ENCODE data around the gene PVR. TPM values are rescaled to one million over a fixed set of nuclear protein-coding genes. Genes with fewer than 3 reads are reported as not detected.

The PVR gene
- total RNA-seq, 1 donor from 2014 or later: 38.0 TPM

DNA sequence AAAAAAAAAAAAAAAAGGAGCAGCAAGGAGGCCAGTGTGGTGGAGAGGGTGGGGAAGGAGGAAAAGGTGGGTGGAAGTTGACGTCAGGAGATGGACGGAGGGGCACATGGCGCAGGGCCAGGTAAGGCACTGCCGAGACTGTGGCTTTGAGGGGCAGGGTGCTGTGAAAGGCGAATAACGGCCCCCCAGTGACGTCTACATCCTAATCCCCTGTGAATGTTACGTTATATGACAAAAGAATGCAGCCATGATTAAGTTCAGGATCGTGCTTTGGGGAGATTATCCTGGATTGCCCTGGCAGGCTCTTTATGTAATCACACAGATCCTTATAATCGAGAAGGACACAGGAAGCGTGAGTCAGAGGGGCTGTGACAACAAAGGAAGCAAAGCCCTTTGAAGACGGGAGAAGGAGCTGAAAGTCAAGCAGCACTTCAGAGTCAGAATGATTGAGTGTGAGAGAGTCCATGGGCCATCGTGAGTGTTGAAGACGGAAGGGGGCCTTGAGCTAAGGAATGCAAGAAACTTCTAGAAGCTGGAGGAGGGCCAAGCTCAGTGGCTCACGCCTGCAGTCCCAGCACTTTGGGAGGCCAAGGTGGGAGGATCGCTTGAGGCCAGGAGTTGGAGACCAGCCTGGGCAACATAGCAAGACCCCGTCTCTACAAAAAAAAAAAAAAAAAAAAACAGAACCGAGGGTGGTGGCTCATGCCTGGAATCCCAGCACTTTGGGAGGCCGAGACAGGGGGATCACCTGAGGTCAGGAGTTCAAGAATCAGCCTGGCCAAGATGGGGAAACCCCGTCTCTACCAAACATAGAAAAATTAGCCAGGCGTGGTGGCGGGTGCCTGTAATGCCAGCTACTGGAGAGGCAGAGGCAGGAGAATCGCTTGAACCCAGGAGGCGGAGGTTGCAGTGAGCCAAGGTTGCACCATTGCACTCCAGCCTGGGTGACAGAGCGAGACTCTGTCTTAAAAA is 41.5 kb downstream of the PVR start:
- no peak for DNase-seq (ENCODE audit: missing footprints)
- peak; percentile 12 for ATAC-seq
- intact Hi-C loops (cut with DNase I): no loop called here

GRCh38 chr19:44685877-44686276 is 42.2 kb downstream of the PVR start:
- no peak for ATAC-seq
- DNase-seq (ENCODE audit: missing footprints): no peak
- intact Hi-C loops (cut with DNase I): no loop called here

DNA sequence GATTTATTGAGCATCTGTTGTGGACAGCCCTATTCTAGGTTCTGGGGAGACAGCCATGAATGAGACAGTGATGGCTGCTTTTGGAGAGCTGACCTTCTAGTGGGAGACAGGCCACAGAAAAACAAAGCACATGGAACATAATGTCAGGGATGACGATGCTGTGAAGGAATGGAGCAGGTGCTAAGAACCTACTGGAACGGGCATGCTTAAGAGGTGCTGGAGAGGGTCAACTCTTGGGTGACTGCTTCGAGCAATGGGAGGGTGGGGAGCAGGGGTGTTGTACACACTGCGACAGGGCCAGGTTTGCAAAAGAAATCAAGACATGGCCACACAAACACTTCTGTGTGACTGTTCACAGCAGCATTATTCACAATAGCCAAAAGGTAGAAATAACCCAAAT is 43.2 kb downstream of the PVR start:
- intact Hi-C loops (cut with DNase I): no loop called here
- ATAC-seq (no peak), DNase-seq (ENCODE audit: missing footprints) (no peak)

- intact Hi-C loops (cut with DNase I): loop anchor here (2.0 kb wide), 1 partner anchor 157 kb away; no protein-coding TSS in a partner anchor
- no peak for ATAC-seq
- DNase-seq (ENCODE audit: missing footprints): no peak
Observed at GRCh38 chr19:44687888-44688287, 44.2 kb downstream of the PVR start.

DNA sequence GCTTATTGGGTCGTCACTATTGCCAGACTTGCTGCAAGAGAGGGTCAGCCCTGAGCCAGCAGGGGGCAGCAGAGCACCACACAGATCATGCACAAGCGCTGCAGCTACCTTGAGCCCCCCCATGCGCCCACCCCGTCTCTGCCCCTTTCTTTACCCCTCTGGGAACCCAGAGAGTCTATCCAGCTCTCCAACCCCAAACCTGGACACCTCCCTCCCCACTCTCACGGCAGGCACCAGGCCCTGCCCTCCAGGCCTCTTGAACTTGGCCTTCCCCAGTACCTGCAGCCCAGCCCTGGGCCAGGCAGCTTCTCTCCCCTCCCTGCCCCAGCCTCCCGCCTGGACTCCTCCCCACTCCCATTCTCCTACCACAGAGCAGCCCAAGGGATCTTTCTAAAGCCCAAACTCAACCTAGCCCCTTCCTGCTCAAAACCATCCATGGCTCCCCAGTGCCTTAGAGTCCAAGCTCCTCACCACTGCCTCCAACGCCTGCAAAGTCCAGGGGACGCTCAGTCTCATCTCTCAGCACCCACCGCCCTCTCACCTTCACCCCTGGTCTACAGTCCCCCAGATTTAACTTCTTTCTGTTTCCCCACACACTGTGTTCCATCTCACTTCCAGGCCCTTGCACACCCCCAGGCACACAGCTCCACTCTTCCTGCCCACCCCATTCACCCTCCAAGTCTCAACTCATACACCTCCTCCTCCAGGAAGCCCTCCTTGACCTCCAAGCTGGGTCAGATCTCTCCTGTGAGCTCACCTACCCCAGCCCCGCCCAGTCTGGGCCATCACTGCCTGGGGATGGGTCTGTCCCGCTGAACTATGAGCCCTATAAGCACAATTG is 45.8 kb downstream of the PVR start:
- intact Hi-C loops (cut with DNase I): loop anchor here (1.0 to 2.0 kb wide), 2 partner anchors 81 to 155 kb away; no protein-coding TSS in a partner anchor
- DNase-seq (ENCODE audit: missing footprints) (peak; percentile 85), ATAC-seq (peak; percentile 65)

- intact Hi-C loops (cut with DNase I): no loop called here
- ATAC-seq (no peak), DNase-seq (ENCODE audit: missing footprints) (no peak)
Observed at GRCh38 chr19:44690131-44690440, 46.4 kb downstream of the PVR start.

DNA sequence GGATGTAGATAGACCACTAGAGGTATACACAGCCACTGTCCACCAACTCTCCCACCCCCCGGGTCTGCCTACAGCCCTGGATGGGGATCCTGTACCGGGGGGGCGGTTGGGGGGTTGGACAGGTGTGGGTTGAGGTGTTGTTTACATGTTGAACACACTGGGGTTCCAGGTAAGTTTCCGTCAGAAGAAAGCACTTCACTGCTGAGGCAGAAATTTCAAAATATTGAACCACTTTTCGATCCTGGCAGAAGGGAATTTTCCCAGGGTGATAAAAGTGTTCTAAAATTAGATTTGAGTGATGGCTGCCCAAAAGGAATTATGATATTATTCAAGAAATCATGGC is 48.6 kb downstream of the PVR start:
- intact Hi-C loops (cut with DNase I): no loop called here
- DNase-seq (ENCODE audit: missing footprints) (no peak), ATAC-seq (no peak)

GRCh38 chr19:44694184-44694579 is 50.5 kb downstream of the PVR start:
- ATAC-seq (no peak), DNase-seq (ENCODE audit: missing footprints) (no peak)
- intact Hi-C loops (cut with DNase I): loop anchor here (2.0 kb wide), 1 partner anchor 29 kb away; no protein-coding TSS in a partner anchor

- intact Hi-C loops (cut with DNase I): no loop called here
- DNase-seq (ENCODE audit: missing footprints) (no peak), ATAC-seq (no peak)
Observed at GRCh38 chr19:44696939-44697669, 53.4 kb downstream of the PVR start.

DNA sequence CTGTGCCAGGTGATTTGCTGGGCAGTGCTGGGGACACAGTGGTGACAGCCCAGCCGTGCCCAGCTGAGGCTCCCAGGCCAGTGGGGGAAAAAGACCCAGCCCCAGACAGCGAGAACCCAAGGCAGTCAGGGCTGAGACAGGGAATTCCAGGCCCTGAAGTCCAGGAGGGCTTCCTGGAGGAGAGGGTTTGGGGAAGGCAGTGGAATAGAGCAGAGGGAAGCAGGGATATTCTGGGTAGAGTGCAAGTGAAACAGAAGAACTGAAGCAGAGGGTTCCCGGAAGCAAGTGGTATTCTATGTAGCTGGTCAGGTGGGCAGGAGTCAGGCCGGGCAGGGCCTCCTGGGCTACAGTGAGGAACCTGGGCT is 53.9 kb downstream of the PVR start:
- no peak for DNase-seq (ENCODE audit: missing footprints)
- ATAC-seq: no peak
- intact Hi-C loops (cut with DNase I): no loop called here

DNA sequence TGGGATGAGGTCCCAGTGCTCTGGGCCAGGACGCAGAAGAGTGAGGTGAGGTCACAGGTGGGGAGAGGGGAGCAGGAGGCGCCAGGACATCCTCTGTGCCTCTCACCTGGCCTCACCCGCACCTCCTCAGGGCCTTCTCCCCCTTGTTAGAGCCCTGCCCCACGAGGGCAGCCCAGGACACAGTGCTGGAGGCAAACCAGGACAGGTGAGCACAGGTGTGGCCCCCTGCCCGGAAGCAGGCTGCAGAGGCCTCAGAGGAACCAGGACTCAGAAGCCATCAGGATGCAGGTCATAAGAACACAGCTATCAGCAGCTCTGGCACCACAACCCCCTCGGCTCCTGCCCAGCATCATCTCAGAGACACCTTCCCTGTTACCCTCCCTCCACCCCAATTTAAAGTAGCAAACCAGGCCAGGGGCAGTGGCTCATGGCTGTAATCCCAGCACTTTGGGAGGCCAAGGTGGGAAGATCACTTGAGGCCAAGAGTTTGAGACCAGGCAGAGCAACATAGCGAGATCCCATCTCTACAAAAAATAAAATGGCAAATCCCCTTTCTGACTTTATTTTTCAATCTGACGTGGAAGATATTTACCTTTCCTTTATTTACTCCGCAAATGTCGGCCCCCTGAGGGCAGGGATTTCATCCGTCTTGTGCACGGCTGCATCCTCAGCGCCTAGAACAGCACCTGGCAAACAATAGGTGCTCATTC is 54.9 kb downstream of the PVR start, which contains the start of gene CEACAM16:
TSS of gene CEACAM16 (plus strand) at position 660 of the 710 bp plus-strand sequence. CDS start 2,306 bp downstream, outside the sequence.
- DNase-seq (ENCODE audit: missing footprints) (no peak), ATAC-seq (no peak)
- intact Hi-C loops (cut with DNase I): no loop called here

GRCh38 chr19:44700547-44700946 is 56.8 kb downstream of the PVR start:
- no peak for ATAC-seq
- DNase-seq (ENCODE audit: missing footprints): no peak
- intact Hi-C loops (cut with DNase I): no loop called here

DNA sequence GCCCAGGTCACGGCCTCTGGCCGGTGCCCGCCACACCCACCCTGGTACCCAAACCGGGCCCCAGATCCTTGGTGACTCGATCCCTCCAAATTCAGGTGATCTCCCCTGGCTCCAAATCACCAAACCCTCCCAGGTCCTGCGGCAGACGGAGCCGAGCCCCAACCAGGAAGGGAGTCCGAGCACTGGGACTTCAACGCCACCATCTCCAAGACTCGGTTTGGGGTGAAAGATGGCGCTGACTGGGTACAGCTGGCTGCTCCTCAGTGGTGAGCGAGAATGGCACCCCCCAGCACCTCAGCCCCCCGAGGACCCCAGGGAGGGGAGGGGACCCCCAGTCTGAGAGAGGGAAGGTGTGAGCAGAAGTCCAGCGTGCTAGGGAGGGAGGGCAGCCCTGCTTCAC is 57.5 kb downstream of the PVR start:
- ATAC-seq: no peak
- intact Hi-C loops (cut with DNase I): no loop called here
- no peak for DNase-seq (ENCODE audit: missing footprints)

GRCh38 chr19:44702551-44703176 is 59.0 kb downstream of the PVR start:
- intact Hi-C loops (cut with DNase I): no loop called here
- DNase-seq (ENCODE audit: missing footprints) (no peak), ATAC-seq (no peak)

DNA sequence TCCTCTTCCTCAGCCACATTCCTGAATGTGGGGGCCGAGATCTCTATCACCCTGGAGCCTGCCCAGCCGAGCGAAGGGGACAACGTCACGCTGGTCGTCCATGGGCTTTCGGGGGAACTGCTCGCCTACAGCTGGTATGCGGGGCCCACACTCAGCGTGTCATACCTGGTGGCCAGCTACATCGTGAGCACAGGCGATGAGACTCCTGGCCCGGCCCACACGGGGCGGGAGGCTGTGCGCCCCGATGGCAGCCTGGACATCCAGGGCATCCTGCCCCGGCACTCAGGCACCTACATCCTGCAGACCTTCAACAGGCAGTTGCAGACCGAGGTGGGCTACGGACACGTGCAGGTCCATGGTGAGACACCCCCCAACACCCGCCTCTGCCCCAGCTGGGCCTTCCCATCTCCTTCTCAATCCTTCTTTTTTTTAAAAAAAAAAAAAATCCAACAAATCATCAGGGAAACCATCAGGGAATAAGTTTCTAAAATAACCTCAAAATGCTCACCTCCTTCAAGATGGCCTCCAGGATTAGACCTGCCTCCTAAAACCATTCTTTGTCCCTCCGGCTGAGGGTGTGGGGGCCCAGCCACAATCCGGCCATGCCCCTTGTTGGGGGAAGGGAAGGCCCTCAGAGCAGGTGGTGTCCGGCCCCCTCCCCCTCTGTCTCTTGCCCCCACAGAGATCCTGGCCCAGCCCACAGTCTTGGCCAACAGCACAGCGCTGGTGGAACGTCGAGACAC is 59.8 kb downstream of the PVR start:
- DNase-seq (ENCODE audit: missing footprints): no peak
- intact Hi-C loops (cut with DNase I): no loop called here
- no peak for ATAC-seq

DNA sequence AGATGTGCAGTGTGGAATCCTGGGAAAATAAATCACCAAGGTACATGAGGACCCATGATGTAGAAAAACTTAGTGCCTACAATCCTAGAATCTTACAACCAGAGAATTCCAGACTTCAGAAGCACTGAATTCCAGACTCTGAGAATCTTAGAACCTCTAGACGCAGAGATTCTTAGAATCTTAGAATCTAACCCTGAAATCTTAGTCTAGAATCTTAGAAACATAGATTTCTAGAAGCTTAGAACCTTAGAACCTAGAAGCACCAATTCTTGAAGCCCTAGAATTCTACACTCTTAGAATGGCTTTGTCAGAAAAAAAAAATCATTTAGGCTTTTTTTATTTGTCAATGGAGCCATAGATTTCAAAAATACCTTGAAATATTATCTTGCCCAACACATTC is 61.3 kb downstream of the PVR start:
- no peak for ATAC-seq
- DNase-seq (ENCODE audit: missing footprints): no peak
- intact Hi-C loops (cut with DNase I): no loop called here

- DNase-seq (ENCODE audit: missing footprints): no peak
- intact Hi-C loops (cut with DNase I): no loop called here
- no peak for ATAC-seq
Observed at GRCh38 chr19:44705502-44706010, 61.8 kb downstream of the PVR start.

Data from Right ventricle myocardium inferior (tissue), 1 donor.